ENCODE measurements around the gene C2. TPM values are rescaled to one million over a fixed set of nuclear protein-coding genes. Genes with fewer than 3 reads are reported as not detected.
"Not testable (repeated sequence)": the region's sequence is repeated elsewhere in the genome, so short reads cannot be mapped to it uniquely, and the experiment has no call there.

C2 gene
- total RNA-seq, 1 donor from 2014 or later, result 14.8 TPM

DNA sequence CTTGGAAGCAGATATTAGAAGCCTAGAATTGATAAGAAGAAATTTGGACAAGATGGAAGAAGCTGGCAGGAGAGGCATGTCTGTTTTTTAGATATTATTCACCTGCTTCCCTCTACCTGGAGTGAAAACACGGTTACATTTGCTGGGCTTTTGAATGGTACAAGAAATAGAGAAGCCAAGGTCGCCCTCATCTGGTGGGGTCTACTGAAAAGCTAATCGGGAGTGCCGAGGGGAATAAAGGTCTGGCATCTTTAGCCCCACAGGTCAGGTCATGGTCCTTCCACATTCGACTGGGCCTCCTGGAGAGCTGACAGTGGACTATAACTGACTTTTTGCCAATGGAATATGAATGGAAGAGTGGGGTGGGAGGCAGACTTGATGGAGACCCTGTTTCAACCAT, 4.6 kb upstream of the C2 start:
- no peak for DNase-seq (ENCODE audit: low spot score)

DNA sequence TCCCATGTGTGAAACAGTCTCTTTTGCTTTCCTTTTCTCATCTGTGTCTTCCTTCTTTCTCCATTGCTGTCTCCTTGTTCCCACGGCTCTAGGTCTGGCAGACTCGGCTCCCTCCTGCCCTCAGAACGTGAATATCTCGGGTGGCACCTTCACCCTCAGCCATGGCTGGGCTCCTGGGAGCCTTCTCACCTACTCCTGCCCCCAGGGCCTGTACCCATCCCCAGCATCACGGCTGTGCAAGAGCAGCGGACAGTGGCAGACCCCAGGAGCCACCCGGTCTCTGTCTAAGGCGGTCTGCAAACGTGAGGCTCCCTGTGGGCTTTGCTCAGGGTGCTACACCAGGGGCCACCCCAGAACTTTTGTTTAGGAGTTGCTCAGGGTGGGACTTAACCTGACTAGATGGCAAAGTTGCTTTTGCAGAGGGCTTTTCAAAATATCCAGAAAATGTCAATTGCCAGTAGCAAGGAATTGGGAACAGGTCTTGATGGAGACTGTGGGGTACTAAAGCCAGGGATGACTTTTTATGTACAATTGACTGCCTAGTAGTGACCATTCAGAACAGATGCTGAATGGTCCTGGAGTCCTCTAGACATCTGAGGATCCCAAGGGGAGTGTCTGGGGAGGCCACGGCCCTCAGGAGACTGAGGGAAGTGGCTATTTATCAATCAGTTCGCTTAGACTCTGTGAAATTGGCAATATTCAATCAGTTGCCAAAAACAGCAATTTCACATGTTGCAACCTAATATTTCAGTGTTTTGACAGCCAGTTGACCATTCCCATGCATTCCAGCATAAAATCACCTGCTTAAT, 550 bp downstream of the C2 start:
- DNase-seq (ENCODE audit: low spot score), result no peak

DNA sequence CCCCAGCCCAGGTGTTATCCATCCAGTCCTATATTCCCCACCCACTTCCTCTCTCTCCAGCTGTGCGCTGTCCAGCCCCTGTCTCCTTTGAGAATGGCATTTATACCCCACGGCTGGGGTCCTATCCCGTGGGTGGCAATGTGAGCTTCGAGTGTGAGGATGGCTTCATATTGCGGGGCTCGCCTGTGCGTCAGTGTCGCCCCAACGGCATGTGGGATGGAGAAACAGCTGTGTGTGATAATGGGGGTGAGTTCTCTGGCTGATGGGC, 1.1 kb downstream of the C2 start:
- no peak for DNase-seq (ENCODE audit: low spot score)

DNA sequence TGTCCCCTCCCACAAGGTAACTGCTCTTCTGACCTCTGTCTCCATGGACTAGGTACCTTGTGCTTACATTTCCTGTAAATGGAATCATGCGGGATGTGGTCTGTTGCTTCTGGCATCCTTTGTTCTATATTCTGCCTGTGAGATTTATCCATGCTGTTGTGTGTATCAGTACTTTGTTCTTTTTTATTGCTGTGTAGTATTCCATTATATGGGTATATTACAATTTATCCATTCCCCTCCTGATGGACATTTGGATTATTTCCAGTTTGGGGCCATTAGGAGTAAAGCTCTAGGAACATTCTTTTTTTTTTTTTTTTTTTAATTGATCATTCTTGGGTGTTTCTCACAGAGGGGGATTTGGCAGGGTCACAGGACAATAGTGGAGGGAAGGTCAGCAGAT, 3.4 kb downstream of the C2 start:
- DNase-seq (ENCODE audit: low spot score), result no peak

DNA sequence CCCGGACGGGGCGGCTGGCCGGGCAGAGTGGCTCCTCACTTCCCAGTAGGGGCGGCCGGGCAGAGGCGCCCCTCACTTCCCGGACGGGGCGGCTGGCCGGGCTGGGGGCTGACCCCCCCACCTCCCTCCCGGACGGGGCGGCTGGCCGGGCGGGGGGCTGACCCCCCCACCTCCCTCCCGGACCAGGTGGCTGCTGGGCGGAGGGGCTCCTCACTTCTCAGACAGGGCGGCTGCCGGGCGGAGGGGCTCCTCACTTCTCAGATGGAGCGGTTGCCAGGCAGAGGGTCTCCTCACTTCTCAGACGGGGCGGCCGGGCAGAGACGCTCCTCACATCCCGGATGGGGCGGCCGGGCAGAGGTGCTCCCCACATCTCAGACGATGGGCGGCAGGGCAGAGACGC, 4.6 kb downstream of the C2 start:
- not testable (repeated sequence) for DNase-seq (ENCODE audit: low spot score)

DNA sequence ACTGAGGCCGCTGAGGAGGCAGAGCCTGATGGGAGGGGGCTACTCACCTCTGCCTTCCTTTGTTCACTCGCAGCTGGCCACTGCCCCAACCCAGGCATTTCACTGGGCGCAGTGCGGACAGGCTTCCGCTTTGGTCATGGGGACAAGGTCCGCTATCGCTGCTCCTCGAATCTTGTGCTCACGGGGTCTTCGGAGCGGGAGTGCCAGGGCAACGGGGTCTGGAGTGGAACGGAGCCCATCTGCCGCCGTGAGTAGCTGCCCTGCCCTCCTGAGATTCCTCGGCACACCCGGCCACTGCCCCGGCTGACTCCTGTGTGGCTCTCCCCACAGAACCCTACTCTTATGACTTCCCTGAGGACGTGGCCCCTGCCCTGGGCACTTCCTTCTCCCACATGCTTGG, 6.0 kb downstream of the C2 start:
- no peak for DNase-seq (ENCODE audit: low spot score)

DNA sequence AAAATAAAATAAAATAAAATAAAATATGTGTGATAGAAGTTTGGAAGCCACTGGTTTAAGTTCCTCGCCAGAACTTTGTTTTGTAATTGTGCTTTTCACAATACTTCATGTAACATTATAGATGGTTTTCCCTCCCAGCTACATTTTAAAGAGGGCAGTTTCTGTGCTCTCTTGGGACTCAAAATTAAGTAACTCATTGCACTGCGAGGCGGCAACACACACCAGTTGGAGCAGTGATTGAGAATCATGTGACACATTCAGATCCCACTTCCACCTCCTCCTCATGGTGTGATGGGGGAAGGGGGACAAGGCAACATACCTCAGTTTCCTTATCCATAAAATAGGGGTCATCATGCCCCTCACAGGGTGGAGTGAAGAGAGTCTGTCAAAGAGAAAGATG, 7.5 kb downstream of the C2 start:
- no peak for DNase-seq (ENCODE audit: low spot score)

DNA sequence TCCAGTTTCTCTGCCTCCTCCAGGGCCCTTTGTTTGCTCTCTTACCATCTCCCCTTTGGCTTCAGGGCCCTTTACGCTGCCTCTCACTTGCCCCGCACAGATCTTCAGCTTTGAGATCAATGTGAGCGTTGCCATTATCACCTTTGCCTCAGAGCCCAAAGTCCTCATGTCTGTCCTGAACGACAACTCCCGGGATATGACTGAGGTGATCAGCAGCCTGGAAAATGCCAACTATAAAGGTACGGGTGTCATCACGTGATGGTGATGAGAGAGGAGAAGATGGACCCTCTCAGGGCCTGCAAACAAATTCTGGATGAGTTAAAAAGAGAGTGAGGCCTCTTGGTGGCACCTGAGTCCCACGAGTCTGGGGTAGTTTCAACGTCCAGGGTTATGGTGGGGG, 8.3 kb downstream of the C2 start:
- no peak for DNase-seq (ENCODE audit: low spot score)

DNA sequence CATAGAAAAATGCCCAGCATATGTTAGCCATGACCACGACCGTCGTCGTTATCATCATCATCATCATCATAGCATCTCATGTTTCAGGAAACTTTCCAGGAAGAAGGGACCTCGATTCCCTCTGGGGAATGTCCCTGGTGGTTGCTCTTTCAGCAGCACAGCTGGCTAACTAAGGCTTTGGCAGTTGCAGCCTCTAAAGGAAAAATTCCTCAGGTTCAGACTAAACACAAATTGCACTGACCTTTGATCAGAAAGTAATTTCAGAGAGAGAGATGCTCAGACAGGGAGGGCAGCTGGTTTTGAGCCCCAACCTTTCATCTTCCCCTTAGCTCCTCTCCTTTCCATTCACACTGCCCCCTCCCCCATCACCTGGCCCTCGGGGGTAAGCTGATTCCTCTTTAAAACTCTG, 12.7 kb downstream of the C2 start:
- no peak for DNase-seq (ENCODE audit: low spot score)

DNA sequence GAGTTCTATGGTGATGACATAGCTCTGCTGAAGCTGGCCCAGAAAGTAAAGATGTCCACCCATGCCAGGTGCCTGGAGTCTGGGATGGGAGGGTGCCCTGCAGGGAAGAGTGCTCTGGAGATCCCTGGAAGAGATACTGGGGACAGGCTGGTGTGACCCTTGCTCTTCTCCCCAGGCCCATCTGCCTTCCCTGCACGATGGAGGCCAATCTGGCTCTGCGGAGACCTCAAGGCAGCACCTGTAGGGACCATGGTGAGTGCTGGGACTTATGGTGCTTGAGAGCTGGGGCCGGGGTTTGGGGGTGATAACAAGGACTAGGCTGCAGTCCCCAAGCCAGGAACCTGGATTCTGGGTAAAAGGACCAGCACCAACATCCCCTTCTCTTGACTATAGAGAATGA, 16.2 kb downstream of the C2 start:
- DNase-seq (ENCODE audit: low spot score), result no peak

DNA sequence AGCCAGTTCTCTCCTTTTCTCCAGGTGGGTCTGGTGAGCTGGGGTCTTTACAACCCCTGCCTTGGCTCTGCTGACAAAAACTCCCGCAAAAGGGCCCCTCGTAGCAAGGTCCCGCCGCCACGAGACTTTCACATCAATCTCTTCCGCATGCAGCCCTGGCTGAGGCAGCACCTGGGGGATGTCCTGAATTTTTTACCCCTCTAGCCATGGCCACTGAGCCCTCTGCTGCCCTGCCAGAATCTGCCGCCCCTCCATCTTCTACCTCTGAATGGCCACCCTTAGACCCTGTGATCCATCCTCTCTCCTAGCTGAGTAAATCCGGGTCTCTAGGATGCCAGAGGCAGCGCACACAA, 17.6 kb downstream of the C2 start:
- DNase-seq (ENCODE audit: low spot score), result no peak

DNA sequence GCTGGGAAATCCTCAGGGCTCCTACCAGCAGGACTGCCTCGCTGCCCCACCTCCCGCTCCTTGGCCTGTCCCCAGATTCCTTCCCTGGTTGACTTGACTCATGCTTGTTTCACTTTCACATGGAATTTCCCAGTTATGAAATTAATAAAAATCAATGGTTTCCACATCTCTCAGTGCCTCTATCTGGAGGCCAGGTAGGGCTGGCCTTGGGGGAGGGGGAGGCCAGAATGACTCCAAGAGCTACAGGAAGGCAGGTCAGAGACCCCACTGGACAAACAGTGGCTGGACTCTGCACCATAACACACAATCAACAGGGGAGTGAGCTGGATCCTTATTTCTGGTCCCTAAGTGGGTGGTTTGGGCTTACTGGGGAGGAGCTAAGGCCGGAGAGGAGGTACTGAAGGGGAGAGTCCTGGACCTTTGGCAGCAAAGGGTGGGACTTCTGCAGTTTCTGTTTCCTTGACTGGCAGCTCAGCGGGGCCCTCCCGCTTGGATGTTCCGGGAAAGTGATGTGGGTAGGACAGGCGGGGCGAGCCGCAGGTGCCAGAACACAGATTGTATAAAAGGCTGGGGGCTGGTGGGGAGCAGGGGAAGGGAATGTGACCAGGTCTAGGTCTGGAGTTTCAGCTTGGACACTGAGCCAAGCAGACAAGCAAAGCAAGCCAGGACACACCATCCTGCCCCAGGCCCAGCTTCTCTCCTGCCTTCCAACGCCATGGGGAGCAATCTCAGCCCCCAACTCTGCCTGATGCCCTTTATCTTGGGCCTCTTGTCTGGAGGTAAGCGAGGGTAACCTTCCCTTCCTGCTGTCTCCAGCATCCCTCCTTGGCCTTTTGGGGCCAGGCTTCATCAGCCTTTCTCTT, 18.2 kb downstream of the C2 start, which contains the start of gene CFB:
Gene CFB, plus strand, starts transcription at position 589 of the 863 bp plus-strand sequence. Its CDS starts 127 bp downstream, at position 716.
- peak; percentile 91 for DNase-seq (ENCODE audit: low spot score)

DNA sequence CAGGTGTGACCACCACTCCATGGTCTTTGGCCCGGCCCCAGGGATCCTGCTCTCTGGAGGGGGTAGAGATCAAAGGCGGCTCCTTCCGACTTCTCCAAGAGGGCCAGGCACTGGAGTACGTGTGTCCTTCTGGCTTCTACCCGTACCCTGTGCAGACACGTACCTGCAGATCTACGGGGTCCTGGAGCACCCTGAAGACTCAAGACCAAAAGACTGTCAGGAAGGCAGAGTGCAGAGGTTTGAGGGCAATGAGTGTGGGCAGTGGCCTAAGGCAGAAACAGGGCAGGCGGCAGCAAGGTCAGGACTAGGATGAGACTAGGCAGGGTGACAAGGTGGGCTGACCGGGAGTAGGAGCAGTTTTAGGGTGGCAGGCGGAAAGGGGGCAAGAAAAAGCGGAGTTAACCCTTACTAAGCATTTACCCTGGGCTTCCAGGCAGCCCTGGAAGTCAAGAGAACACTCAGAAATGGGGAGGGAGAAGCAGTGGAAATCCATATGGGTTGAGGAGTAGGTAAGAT, 18.9 kb downstream of the C2 start:
- DNase-seq (ENCODE audit: low spot score), result no peak

DNA sequence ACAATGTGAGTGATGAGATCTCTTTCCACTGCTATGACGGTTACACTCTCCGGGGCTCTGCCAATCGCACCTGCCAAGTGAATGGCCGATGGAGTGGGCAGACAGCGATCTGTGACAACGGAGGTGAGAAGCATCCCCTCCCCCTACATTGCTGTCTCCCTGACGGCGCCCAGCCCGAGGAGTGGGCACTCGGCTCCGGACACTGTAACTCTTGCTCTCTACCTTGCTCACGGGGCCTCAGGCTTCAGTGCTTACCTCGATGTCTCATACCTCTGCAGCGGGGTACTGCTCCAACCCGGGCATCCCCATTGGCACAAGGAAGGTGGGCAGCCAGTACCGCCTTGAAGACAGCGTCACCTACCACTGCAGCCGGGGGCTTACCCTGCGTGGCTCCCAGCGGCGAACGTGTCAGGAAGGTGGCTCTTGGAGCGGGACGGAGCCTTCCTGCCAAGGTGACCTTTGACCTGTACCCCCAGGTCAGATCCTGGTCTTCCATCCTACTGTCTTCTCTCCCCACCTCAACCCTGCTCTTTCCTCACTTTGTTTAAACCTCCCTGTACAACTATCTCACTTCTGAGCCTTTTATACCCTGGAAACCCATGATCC, 19.7 kb downstream of the C2 start:
- DNase-seq (ENCODE audit: low spot score), result no peak

DNA sequence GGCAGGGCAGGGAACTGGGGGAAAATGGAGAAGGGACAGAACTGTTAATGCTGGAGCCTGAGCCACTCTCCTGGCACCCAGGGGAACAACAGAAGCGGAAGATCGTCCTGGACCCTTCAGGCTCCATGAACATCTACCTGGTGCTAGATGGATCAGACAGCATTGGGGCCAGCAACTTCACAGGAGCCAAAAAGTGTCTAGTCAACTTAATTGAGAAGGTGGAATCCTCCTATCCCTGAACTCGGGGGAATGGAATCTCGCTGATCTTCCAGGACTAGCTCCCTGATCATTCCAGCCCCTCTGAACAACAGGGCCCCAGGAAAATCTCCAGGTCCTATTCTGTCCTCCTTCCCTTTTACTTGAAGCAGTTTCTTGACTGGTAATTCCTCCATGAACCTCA, 20.3 kb downstream of the C2 start:
- no peak for DNase-seq (ENCODE audit: low spot score)

DNA sequence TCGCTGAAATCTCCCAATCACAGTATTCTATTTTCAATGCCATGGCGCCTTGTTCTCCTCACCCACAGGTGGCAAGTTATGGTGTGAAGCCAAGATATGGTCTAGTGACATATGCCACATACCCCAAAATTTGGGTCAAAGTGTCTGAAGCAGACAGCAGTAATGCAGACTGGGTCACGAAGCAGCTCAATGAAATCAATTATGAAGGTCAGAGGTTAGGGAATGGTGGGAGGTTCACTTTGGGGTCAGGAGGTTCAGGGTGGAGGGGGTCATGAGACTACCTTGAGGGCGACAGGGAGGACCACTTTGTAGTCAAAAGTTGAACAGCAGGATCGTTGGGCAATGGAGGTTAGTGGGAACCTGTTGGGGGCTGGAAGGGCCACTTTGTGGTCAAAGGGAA, 20.8 kb downstream of the C2 start:
- DNase-seq (ENCODE audit: low spot score), result no peak

DNA sequence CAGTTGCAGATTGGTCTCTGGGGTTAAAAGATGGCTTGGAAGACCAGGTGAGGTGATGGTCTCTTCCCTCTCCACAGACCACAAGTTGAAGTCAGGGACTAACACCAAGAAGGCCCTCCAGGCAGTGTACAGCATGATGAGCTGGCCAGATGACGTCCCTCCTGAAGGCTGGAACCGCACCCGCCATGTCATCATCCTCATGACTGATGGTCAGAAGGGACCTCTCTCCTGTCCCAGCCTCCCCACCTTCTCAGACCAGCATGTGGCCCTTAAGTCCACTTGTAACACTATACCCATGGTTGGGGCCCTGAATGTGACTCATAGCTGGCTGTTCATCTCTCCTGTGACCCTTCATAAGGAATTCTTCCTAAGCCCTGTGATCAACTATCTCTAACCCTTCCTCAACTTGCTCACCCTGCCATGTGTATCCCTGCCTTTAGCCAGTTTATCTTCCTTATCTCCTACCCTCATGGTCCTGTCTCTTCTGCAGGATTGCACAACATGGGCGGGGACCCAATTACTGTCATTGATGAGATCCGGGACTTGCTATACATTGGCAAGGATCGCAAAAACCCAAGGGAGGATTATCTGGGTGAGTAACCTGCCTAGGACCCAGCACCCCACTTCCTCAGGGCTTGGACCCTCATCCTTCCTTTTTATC, 21.4 kb downstream of the C2 start:
- DNase-seq (ENCODE audit: low spot score), result no peak

DNA sequence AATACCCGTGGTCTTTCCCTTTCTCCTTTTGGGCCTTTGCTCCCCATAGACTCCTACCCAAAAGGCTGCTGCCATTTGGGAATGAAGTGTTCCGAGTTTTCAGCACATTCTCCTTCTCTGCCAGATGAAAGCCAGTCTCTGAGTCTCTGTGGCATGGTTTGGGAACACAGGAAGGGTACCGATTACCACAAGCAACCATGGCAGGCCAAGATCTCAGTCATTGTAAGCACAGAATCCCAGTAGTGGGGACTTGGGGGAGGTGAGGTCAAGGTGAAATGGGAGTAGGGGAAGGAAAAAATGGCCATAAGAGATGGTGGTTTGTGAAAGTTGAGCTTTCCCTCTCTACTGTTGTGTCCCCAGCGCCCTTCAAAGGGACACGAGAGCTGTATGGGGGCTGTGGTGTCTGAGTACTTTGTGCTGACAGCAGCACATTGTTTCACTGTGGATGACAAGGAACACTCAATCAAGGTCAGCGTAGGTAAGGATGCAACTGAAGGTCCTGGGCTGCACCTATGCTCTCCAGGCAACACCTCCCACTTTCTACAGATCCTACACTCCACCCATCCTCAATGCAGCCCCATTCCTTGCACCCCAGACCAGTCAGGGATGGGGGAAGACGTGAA, 22.5 kb downstream of the C2 start:
- DNase-seq (ENCODE audit: low spot score), result no peak

DNA sequence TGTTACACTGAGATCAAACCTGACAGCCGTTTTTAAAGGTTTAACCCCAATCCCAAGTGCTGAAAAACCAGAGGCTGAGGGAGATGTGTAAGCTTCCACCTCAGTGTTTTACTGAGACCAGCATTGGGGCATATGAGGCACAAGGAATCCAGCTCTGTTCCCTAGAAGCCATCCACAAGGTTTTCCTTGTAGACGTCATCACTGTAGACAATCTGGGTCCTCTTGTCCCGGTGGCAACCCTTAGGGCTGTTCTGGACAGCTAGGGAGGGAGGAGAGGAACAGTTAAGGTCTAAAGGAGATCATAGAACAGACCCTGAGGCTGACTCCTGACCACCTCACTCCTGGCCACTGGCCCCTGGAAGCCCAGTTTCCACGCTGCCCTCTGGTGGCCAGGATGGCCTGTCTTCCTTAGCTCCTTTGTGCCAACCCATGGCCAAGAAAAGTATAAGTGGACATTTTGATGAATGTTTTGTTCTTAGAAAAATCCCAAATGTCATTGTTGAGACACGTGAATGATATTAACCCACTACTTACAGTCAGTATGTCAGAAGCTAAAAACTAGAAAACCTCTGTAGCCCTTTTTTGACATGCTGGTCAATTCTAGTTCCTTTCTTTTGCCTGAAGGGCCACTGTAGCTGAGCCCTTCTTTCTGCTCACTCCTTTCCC, 24.8 kb downstream of the C2 start:
- DNase-seq (ENCODE audit: low spot score), result peak; percentile 65

DNA sequence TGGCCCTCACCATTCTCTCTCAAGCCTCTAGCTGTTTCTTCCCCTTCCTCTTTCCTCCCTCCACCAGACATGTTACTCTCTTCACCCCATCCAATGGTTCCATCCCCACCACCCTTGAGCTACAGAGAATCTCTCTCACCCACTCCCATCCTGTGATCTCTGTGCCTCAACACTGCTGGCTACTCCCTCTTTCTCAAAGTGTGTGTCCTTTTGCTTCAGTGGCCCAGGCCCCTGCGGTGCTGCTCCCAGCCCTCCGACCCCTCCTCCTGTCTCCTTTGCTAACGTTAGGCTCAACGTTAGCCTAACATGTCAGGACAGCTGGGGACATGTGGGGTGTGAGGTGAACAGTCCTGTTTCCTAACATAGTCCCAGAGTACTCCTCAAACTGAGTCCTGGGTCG, 25.4 kb downstream of the C2 start:
- DNase-seq (ENCODE audit: low spot score), result no peak

DNA sequence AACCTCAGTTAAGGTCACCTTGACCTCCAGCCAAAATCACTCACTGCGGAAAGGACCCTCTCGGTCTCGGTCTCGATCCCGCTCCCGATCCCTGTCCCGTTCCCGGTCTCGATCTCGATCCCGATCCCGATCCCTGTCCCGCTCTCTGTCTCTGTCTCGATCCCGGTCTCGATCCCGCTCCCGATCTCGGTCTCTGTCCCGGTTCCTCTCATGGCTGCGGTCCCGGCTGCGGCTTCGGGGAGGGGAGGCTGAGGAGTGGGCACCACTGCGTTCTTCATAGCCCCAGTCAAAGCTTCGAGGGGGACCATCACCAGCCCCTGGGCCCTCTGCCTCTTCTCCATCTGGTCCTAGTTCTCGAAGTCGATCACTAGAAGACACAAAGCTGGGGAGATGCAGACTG, 27.0 kb downstream of the C2 start:
- DNase-seq (ENCODE audit: low spot score), result no peak

Data from mucosa of gallbladder (tissue), 1 donor.